Upper lobe of right lung (tissue), 1 donor: ENCODE measurements around the gene TSPAN8. TPM values are rescaled to one million over a fixed set of nuclear protein-coding genes. Genes with fewer than 3 reads are reported as not detected.

Experiments
- ATAC-seq: fragments of 200-7000 bp; cut with Tn5 transposase; one replicate; pipeline ENCODE4 v1.9.1; 2020; ENCODE audit warnings: mild to moderate bottlenecking, moderate library complexity
- DNase-seq: peaks from one replicate; pipeline ENCODE4 v3.0.0-alpha.2; 2020
- H3K27ac ChIP-seq: fragments of 200-600 bp; one replicate; pipeline ENCODE4 v1.8.0; 2022
- H3K27me3 ChIP-seq: fragments of 200-600 bp; one replicate; pipeline ENCODE4 v1.8.0; 2022; ENCODE audit warnings: mild to moderate bottlenecking
- H3K36me3 ChIP-seq: fragments of 200-600 bp; one replicate; pipeline ENCODE4 v1.8.0; 2022
- H3K4me1 ChIP-seq: fragments of 200-600 bp; one replicate; pipeline ENCODE4 v1.8.0; 2022
- H3K4me3 ChIP-seq: fragments of 200-600 bp; one replicate; pipeline ENCODE4 v1.8.0; 2022; ENCODE audit warnings: mild to moderate bottlenecking
- H3K9me3 ChIP-seq: fragments of 200-600 bp; one replicate; pipeline ENCODE4 v1.8.0; 2022
- CTCF ChIP-seq: fragments of 200-600 bp; IDR thresholded peaks from one replicate; pipeline ENCODE4 v1.8.0; 2022; ENCODE audit warnings: antibody characterized with exemption
- intact Hi-C: fragments of 100-400 bp; cut with DNase I; formaldehyde crosslinking; loops from one replicate; pipeline ENCODE4 v1.11.0; 2022
- total RNA-seq: library from RNA; stranded (reverse); fragmentation: NEBNext Ultra II Directional; extraction: Animal tissue kit (Norgen Biotek cat#: 25700); gene quantifications from one replicate; pipeline ENCODE4 v1.2.1, GENCODE V29; 2021
- donor health status: DM: no; HTN: yes; CAD: no; lungs with severe emphysema.

The TSPAN8 gene
- total RNA-seq, 1 donor from 2014 or later: 11.2 TPM

GRCh38 chr12:71135077-71135811 is 22.6 kb downstream of the TSPAN8 start:
- Histone ChIP-seq H3K36me3 (no peaks in the 10 kb centered on the region), H3K27ac (no peak overlapping the region), H3K4me1 (peaks cover 8% of the 10 kb centered on the region), H3K4me3 (no peak overlapping the region), H3K27me3 (no peaks in the 10 kb centered on the region), H3K9me3 (no peaks in the 10 kb centered on the region)
- intact Hi-C loops: no loop called here
- no peak for TF ChIP-seq CTCF
- ATAC-seq: no peak
- DNase-seq: no peak

GRCh38 chr12:71134405-71134804 is 23.4 kb downstream of the TSPAN8 start:
- Histone ChIP-seq H3K4me3 (no peak overlapping the region), H3K9me3 (no peaks in the 10 kb centered on the region), H3K27ac (no peak overlapping the region), H3K27me3 (no peaks in the 10 kb centered on the region), H3K36me3 (no peaks in the 10 kb centered on the region), H3K4me1 (peaks cover 8% of the 10 kb centered on the region)
- TF ChIP-seq CTCF: no peak
- ATAC-seq (no peak), DNase-seq (no peak)
- intact Hi-C loops: no loop called here

GRCh38 chr12:71130521-71131069 is 27.2 kb downstream of the TSPAN8 start:
- ATAC-seq (no peak), DNase-seq (no peak)
- Histone ChIP-seq H3K4me1 (peaks cover 8% of the 10 kb centered on the region), H3K4me3 (no peak overlapping the region), H3K9me3 (no peaks in the 10 kb centered on the region), H3K27ac (no peak overlapping the region), H3K36me3 (no peaks in the 10 kb centered on the region), H3K27me3 (no peaks in the 10 kb centered on the region)
- intact Hi-C loops: no loop called here
- TF ChIP-seq CTCF: no peak

- Histone ChIP-seq H3K4me3 (no peak overlapping the region), H3K4me1 (peaks cover 5% of the 10 kb centered on the region), H3K27me3 (no peaks in the 10 kb centered on the region), H3K9me3 (no peaks in the 10 kb centered on the region), H3K36me3 (no peaks in the 10 kb centered on the region), H3K27ac (no peak overlapping the region)
- TF ChIP-seq CTCF: no peak
- intact Hi-C loops: no loop called here
- no peak for DNase-seq
- ATAC-seq: no peak
These were observed 28.4 kb downstream of the TSPAN8 start for GRCh38 chr12:71129364-71129763.

- Histone ChIP-seq H3K4me1 (no peaks in the 10 kb centered on the region), H3K36me3 (no peaks in the 10 kb centered on the region), H3K27me3 (no peaks in the 10 kb centered on the region), H3K27ac (no peak overlapping the region), H3K9me3 (no peaks in the 10 kb centered on the region), H3K4me3 (no peak overlapping the region)
- peak; percentile 99 for ATAC-seq
- no peak for TF ChIP-seq CTCF
- intact Hi-C loops: no loop called here
- DNase-seq: no peak
These were observed 29.5 kb downstream of the TSPAN8 start for GRCh38 chr12:71128191-71128788.
